Adrenal gland (tissue), 5 donors: ENCODE measurements around the gene LPO.

Source experiments
- CTCF ChIP-seq, 6 experiments: fragments of 450-650 bp in 4 of 6; fragments of 200-600 bp in 2 of 6; sonication (generic) in 1 of 6; IDR thresholded peaks; 1 replicate in 5 of 6; 2 replicates in 1 of 6; pipeline versions ENCODE4 v1.5.1 to v1.8.0; 2016 to 2021; ENCODE audit warnings: antibody characterized with exemption in 6 of 6, mild to moderate bottlenecking in 2 of 6, moderate library complexity in 1 of 6
- POLR2A ChIP-seq, 2 donors: fragments of 450-650 bp; IDR thresholded peaks; one replicate each; pipeline ENCODE4 v1.6.1; 2017; ENCODE audit warnings: antibody characterized with exemption in 2 of 2, mild to moderate bottlenecking in 2 of 2, moderate library complexity in 1 of 2
- donor health status: DM: no; HTN: no; CAD: no.

GRCh38 chr17:58281511-58282011 lies 43.2 kb downstream of the LPO start:
- TF ChIP-seq CTCF (IDR thresholded peaks at IDR 0.05) = no peak
- no peak for TF ChIP-seq POLR2A (IDR thresholded peaks at IDR 0.05)
